ENCODE measurements around the gene PRM1. TPM values are rescaled to one million over a fixed set of nuclear protein-coding genes. Genes with fewer than 3 reads are reported as not detected.

The PRM1 gene
- total RNA-seq, 2 experiments from 2014 or later, result not detected

GRCh38 chr16:11310997-11311561 is 29.9 kb upstream of the PRM1 start:
- TF ChIP-seq EZH2phosphoT487 (IDR thresholded peaks at IDR 0.05; ENCODE audit: borderline replicate concordance, low read depth, low read length) (no peak), CTCF (conservative IDR thresholded peaks at IDR 0.05; ENCODE audit: low read length) (no peak)
- BruUV-seq (replicated peaks), result no TSS peak
- H3K4me2 ChIP-seq (ENCODE audit: low read length), result peak overlapping the region; percentile 79

GRCh38 chr16:11310634-11310977 is 29.5 kb upstream of the PRM1 start:
- Histone ChIP-seq H3K27ac (ENCODE audit: low read depth, low read length, poor library complexity, severe bottlenecking) (peak overlapping the region; percentile 99), H4K20me1 (ENCODE audit: insufficient read depth, low read length) (no peaks in the 10 kb centered on the region), H3K9me2 (ENCODE audit: insufficient read depth, low read length) (no peaks in the 10 kb centered on the region), H3K9me3 (ENCODE audit: low read length) (peaks cover 16% of the 10 kb centered on the region), H3K4me3 (ENCODE audit: low read depth, low read length, poor library complexity, severe bottlenecking) (peak overlapping the region; percentile 52), H3K4me2 (ENCODE audit: low read length) (peak overlapping the region; percentile 79), H3K36me3 (ENCODE audit: insufficient read depth, low read length) (no peaks in the 10 kb centered on the region; the same call in 1 of the 2 replicates), H3K4me1 (ENCODE audit: insufficient read depth, low read length, poor library complexity, severe bottlenecking) (peaks cover 91% of the 10 kb centered on the region), H3K79me2 (ENCODE audit: insufficient read depth, low read depth, low read length) (no peaks in the 10 kb centered on the region), H2AFZ (ENCODE audit: low read length) (no peak overlapping the region)
- TF ChIP-seq CTCF (conservative IDR thresholded peaks at IDR 0.05; ENCODE audit: low read length) (no peak), EZH2phosphoT487 (IDR thresholded peaks at IDR 0.05; ENCODE audit: borderline replicate concordance, low read depth, low read length) (no peak)
- DNase-seq (ENCODE audit: low spot score), result peak; percentile 46
- no TSS peak for BruUV-seq (replicated peaks)
- intact Hi-C loops (cut with micrococcal nuclease; ENCODE audit: unreplicated experiment), result loop anchor here (1.0 to 5.0 kb wide), 2 partner anchors 18 to 312 kb away; no protein-coding TSS in a partner anchor
- POLR2A ChIA-PET, result interaction anchor here (0.7 to 6.8 kb wide), 6 partner anchors 12 to 499 kb away, joined by 3 to 79 read pairs (median 4); no protein-coding TSS in a partner anchor
- CTCF ChIA-PET (ENCODE audit: unreplicated experiment), result no interaction called here

More at GRCh38 chr16:11310997-11311561, 29.9 kb upstream of the PRM1 start:
- Histone ChIP-seq H3K9me3 (ENCODE audit: low read length) (peaks cover 16% of the 10 kb centered on the region), H3K4me1 (ENCODE audit: insufficient read depth, low read length, poor library complexity, severe bottlenecking) (peaks cover 87% of the 10 kb centered on the region), H3K36me3 (ENCODE audit: insufficient read depth, low read length) (no peaks in the 10 kb centered on the region; the same call in 1 of the 2 replicates), H3K79me2 (ENCODE audit: insufficient read depth, low read depth, low read length) (no peaks in the 10 kb centered on the region), H4K20me1 (ENCODE audit: insufficient read depth, low read length) (no peaks in the 10 kb centered on the region), H3K27ac (ENCODE audit: low read depth, low read length, poor library complexity, severe bottlenecking) (peak overlapping the region; percentile 99), H2AFZ (ENCODE audit: low read length) (no peak overlapping the region), H3K4me3 (ENCODE audit: low read depth, low read length, poor library complexity, severe bottlenecking) (peak overlapping the region; percentile 52), H3K9me2 (ENCODE audit: insufficient read depth, low read length) (no peaks in the 10 kb centered on the region)
- ChIA-PET POLR2A (interaction anchor here (0.7 to 6.8 kb wide), 8 partner anchors 13 to 498 kb away, joined by 3 to 79 read pairs (median 4); partner anchors contain the start of gene SOCS1), CTCF (ENCODE audit: unreplicated experiment) (no interaction called here)
- peak; percentile 93 for DNase-seq (ENCODE audit: low spot score)
- intact Hi-C loops (cut with micrococcal nuclease; ENCODE audit: unreplicated experiment), result loop anchor here (1.0 to 5.0 kb wide), 3 partner anchors 17 to 311 kb away; no protein-coding TSS in a partner anchor

Measured in OCI-LY7 (cell line).